Cerebellar nuclear complex (tissue), 1 donor: ENCODE data around the gene IL1RAPL2.
"Not testable (repeated sequence)": the region's sequence is repeated elsewhere in the genome, so short reads cannot be mapped to it uniquely, and the experiment has no call there.

ENCODE experiments used
- DNase-seq, 2 experiments: peaks; one replicate each; lab custom pipeline; 2025; lab: John Stamatoyannopoulos, UW

IL1RAPL2 gene

GRCh38 chrX:105167233-105167632 lies 601.2 kb downstream of the IL1RAPL2 start:
- DNase-seq: no peak

- no peak for DNase-seq
These were observed 602.6 kb downstream of the IL1RAPL2 start for GRCh38 chrX:105168577-105168976.

- no peak for DNase-seq
These were observed 607.1 kb downstream of the IL1RAPL2 start for GRCh38 chrX:105173071-105173470.

GRCh38 chrX:105179644-105180043 lies 613.6 kb downstream of the IL1RAPL2 start:
- DNase-seq: no peak

DNA sequence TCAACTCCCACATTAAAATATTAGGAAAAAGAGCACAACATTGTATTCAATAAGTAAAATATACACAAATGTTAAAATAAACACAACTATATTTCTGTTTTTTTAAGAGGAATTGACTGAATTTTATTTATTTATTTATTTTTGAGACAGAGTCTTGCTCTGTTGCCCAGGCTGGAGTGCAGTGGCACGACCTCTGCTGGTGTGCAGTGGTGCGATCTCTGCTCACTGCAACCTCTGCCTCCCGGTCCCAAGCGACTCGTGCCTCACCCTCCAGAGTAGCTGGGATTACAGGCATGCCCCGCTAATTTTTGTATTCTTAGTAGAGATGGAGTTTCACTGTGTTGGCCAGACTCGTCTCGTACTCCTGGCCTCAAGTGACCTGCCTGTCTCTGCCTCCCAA lies 623.1 kb downstream of the IL1RAPL2 start:
- no peak for DNase-seq

GRCh38 chrX:105190252-105190853 lies 624.4 kb downstream of the IL1RAPL2 start:
- no peak for DNase-seq

- no peak for DNase-seq
These were observed 625.9 kb downstream of the IL1RAPL2 start for GRCh38 chrX:105191878-105192277.

DNA sequence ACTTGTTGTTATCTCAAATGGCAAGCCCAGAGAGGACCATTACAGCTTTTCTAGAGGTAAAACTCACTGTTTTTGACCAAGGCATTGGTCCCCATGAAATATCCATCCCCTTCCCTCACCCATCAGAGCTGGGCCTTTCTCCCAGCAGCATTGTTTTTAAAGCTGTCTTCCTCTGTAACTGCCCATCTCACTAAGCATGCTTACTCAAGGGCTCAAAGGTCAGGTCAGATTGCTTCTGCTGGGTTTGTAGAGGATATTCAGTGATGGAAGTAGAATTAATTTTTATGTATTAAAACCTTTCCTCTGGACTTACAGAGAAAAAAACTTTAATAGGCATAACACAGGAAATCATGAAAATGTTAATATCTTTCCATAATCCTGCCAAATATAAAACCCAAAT lies 643.4 kb downstream of the IL1RAPL2 start:
- no peak for DNase-seq

- no peak for DNase-seq
These were observed 644.3 kb downstream of the IL1RAPL2 start for GRCh38 chrX:105210258-105210657.

GRCh38 chrX:105211066-105211575 lies 645.1 kb downstream of the IL1RAPL2 start:
- DNase-seq: no peak

DNA sequence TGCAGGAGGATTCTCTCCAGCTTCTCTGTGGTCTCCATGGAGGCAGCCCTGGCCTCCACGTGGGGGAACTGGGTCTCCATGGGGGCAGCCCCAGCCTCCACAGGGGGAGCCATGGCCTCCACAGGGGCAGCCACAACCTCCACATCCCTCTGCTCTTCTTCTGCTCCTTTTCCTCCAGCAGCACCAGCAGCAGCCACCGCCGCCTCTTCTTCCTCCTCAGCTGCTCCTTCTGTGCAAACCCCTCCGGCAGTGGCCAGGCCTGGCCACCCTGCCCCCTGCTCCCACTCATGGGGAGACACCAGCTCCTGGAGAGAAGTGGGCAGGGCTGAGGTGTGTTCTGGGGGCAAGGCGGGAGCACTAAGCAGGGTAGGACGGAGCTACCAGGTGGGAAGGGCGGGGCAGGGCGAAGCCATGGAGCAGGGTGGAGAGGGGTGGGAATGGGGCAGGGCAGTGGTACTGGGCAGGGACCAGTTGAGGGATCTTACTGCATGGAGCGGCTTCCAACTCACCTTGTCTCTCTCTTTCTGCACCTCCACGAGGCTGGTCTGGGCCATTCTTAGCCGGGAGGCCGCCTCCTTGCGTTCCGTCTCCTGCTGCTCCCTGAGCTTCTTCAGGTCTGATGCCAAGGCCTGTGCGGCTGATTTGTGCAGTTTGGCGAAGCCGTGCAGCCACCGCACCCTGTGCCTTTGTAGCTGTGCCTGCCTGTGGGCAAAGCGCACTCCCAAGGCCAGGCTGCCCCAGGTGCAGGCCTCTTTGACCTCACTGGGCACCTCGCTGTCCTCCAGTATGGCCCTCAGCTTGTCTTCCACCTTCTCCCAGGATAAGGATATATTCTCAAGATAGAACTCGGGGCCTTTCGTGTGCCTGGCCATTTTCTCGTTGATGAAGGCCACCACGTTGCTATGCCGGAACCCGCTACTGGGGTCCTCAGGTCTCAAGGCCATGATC lies 653.7 kb downstream of the IL1RAPL2 start:
- no peak for DNase-seq

DNA sequence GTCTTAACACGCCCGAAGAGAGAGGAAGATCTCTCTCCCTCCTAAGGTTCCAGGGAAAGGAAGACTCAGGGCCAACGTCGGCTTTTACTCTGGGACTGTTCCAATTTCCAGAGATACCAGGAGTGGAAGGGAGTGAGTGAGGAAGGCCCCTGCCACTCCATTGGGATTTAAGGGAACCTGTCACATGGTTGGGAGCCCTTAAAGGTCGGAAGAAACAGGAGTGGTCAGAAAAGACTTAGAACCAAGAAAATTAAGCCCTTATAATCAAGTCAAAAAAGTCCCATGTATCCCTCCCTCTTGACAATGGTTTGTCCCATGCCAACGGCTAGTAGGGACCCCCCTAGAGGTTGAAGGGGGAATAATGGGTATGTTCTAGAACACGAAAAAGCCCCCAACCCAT lies 654.6 kb downstream of the IL1RAPL2 start, which contains the start of gene TEX13A:
TSS of gene TEX13A (minus strand) at position 59 of the 400 bp plus-strand sequence. CDS start 297 bp downstream, outside the sequence.
- DNase-seq: no peak

- DNase-seq: no peak
These were observed 655.4 kb downstream of the IL1RAPL2 start for GRCh38 chrX:105221374-105221773.

DNA sequence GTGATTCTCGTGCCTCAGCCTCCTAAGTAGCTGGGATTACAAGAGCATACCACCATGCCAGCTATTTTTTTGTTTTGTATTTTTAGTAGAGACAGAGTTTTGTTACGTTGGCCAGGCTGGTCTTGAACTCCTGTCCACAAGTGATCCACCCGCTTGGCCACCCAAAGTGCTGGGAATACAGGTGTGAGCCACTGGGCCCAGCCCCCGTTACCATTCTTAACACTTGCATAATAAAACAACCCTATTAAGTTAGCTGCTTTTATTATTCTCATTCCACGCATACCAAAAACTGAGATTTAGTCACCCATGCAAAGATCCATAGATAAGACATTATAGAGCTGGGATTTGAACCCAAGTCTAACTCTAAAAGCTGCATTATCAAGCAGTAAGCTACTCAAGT lies 660.5 kb downstream of the IL1RAPL2 start:
- DNase-seq: no peak

DNA sequence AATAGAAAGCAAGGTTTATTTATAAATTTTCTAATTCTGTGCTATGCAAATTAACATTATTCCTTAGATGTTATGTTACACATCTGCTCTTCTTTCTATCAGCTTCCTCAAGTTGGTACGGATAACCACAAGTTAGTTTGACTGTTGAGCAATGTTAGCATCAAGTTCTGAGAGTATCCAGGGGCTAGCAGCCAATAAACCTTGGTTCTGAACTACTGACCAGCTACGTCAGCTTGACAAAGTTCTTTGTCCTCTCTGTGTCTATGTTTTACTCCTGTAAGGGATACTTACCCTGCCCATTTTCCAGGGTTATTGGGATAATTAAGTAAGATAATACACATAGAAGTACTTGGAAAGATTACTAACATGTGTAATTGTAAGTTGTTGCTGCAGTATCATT lies 662.6 kb downstream of the IL1RAPL2 start:
- DNase-seq: no peak

GRCh38 chrX:105229146-105229545 lies 663.1 kb downstream of the IL1RAPL2 start:
- no peak for DNase-seq

GRCh38 chrX:105237407-105237806 lies 671.4 kb downstream of the IL1RAPL2 start:
- not testable (repeated sequence) for DNase-seq

DNA sequence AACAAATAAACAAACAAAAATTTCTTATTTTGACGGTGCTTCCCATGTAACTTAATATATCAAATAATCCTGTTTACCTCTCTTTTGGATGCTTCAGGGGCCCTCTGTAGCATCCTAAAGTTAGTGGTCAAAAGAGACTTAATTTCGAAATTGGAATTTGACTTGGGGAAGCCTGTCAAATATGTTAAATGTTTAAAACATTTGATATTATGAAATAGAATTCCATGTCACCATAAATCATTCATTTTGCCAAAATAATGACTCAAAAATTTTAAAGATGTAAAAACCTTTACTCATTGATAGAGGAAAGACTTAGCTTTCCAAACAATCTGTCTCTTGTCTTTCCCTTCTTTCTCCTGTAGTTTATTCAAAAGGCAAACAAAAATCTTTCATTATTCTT lies 675.1 kb downstream of the IL1RAPL2 start:
- DNase-seq: no peak

GRCh38 chrX:105260291-105261043 lies 694.5 kb downstream of the IL1RAPL2 start:
- no peak for DNase-seq

DNA sequence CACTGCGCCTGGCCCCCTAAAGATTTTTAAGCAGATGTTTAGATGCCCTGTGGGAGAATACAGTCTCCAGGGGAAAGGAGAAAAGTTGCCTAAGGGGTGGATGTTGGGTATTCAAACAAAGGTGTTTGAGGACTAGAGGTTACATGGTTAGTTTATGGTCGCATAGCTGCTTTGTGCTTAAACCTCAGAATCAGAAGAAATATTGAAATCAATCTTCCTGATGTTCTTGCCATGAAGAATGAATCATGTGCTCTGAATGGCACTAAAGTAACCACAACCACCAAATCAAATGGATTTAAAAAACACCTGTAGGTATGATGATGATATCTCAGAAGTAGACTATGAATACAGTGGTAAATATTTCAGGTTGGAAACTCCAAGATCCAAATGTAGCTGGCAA lies 697.2 kb downstream of the IL1RAPL2 start:
- DNase-seq: no peak

DNA sequence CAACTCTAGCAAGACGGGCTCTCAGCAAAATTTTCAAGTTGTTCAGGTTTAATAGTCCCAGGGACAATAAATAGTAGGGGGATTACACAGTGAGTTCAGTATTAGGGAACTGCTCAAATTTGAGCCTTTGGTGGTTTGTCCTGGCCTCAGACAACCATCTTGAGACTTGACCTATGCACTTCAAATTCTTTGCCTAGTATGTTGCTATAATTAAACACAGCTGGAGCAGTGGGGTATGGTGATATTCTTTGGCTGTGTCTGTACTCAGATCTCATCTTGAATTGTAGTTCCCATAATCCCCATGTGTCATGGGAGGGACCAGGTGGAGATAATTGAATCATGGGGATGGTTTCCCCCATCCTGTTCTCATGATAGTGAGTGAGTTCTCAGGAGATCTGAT lies 697.8 kb downstream of the IL1RAPL2 start:
- DNase-seq: no peak

DNA sequence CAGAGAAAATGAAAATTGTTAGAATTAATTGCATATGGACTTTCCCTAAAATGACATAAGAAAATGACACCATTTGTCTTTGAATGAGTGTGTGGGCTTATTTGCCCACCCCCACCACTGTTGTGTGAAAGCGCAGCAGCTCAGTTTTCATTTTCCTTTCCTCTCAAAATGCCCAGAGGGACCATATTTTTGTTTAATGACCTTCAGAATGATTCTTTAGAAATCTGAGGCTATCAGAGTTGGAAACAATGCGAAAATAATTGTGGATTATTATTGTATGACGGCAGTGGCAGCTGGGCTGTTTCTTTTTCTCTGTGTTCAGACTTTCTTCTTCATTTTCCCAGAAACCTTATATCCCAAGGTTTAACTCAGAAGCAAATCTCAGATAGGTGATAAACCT lies 699.1 kb downstream of the IL1RAPL2 start:
- DNase-seq: no peak
